Mesenchymal stem cell (in vitro differentiated cells and primary cell): ENCODE data around the gene PPM1N.
A peak's percentile ranks its signal among the peaks of the same experiment; 100 is the strongest.

ENCODE experiments used
- DNase-seq: peaks from one replicate; pipeline ENCODE4 v3.0.0-alpha.2; 2013
- H2AFZ ChIP-seq: one replicate; pipeline ENCODE4 v1.6.1; 2013; ENCODE audit warnings: low read depth, mild to moderate bottlenecking, control low read depth, inconsistent platforms, low read length, moderate library complexity
- H2AK5ac ChIP-seq: 2 replicates; pipeline ENCODE4 v1.6.1; 2013; ENCODE audit warnings: low read length, moderate library complexity, mild to moderate bottlenecking, inconsistent platforms; ENCODE audit not compliant: severe bottlenecking
- H2BK120ac ChIP-seq: one replicate; pipeline ENCODE4 v1.6.1; 2013; ENCODE audit warnings: low read depth, mild to moderate bottlenecking, inconsistent platforms, low read length, moderate library complexity
- H2BK12ac ChIP-seq, 2 experiments: one replicate each; pipeline ENCODE4 v1.6.1; 2013; ENCODE audit warnings: inconsistent platforms in 2 of 2, low read length in 2 of 2, mild to moderate bottlenecking in 2 of 2, moderate library complexity in 2 of 2, control low read depth in 1 of 2
- H2BK15ac ChIP-seq: one replicate; pipeline ENCODE4 v1.6.1; 2013; ENCODE audit warnings: mild to moderate bottlenecking, low read depth, inconsistent platforms; ENCODE audit not compliant: poor library complexity, severe bottlenecking
- H2BK5ac ChIP-seq: 2 replicates; pipeline ENCODE4 v1.6.1; 2013; ENCODE audit warnings: low read depth, mild to moderate bottlenecking, low read length, control low read depth, inconsistent platforms; ENCODE audit not compliant: poor library complexity, severe bottlenecking
- H3K14ac ChIP-seq, 2 experiments: one replicate each; pipeline ENCODE4 v1.6.1; 2013; ENCODE audit warnings: inconsistent platforms in 2 of 2, low read length in 2 of 2, control low read depth in 1 of 2, mild to moderate bottlenecking in 1 of 2, moderate library complexity in 1 of 2
- H3K18ac ChIP-seq, 2 experiments: one replicate each; pipeline ENCODE4 v1.6.1; 2013; ENCODE audit warnings: inconsistent platforms in 2 of 2, low read length in 2 of 2, control low read depth in 1 of 2, low read depth in 1 of 2, mild to moderate bottlenecking in 1 of 2
- H3K23ac ChIP-seq, 2 experiments: one replicate each; pipeline ENCODE4 v1.6.1; 2013; ENCODE audit warnings: inconsistent platforms in 2 of 2, low read length in 2 of 2, mild to moderate bottlenecking in 2 of 2, moderate library complexity in 2 of 2, control low read depth in 1 of 2
- H3K27ac ChIP-seq: 2 replicates; pipeline ENCODE4 v1.5.1; 2013; ENCODE audit warnings: mild to moderate bottlenecking, moderate library complexity, low read length, control low read depth, inconsistent platforms; ENCODE audit not compliant: poor library complexity, severe bottlenecking
- H3K27me3 ChIP-seq, 2 experiments: 2 replicates each; pipeline versions ENCODE4 v1.6.1 to v1.7.0; 2013; ENCODE audit warnings: low read length in 2 of 2, mild to moderate bottlenecking in 2 of 2, moderate library complexity in 2 of 2, control low read depth in 1 of 2, inconsistent platforms in 1 of 2; ENCODE audit not compliant: control insufficient read depth in 1 of 2, insufficient read depth in 1 of 2
- H3K36me3 ChIP-seq, 2 experiments: 2 replicates each; pipeline versions ENCODE4 v1.6.1 to v1.7.0; 2013; ENCODE audit warnings: low read length in 2 of 2, control low read depth in 1 of 2, inconsistent platforms in 1 of 2, low read depth in 1 of 2, mild to moderate bottlenecking in 1 of 2; ENCODE audit not compliant: insufficient read depth in 2 of 2, control insufficient read depth in 1 of 2
- H3K4ac ChIP-seq, 2 experiments: one replicate each; pipeline ENCODE4 v1.6.1; 2013; ENCODE audit warnings: inconsistent platforms in 2 of 2, low read length in 2 of 2, mild to moderate bottlenecking in 2 of 2, moderate library complexity in 2 of 2, control low read depth in 1 of 2, low read depth in 1 of 2
- H3K4me1 ChIP-seq: 2 replicates; pipeline ENCODE4 v1.6.1; 2013; ENCODE audit warnings: low read depth, low read length, control low read depth; ENCODE audit not compliant: control insufficient read depth, insufficient read depth
- H3K4me2 ChIP-seq: 2 replicates; pipeline ENCODE4 v1.6.1; 2013; ENCODE audit warnings: low read length, mild to moderate bottlenecking, inconsistent platforms; ENCODE audit not compliant: poor library complexity, severe bottlenecking
- H3K4me3 ChIP-seq, 2 experiments: 2 replicates each; pipeline versions ENCODE4 v1.5.1 to v1.7.0; 2013; ENCODE audit warnings: low read length in 2 of 2, mild to moderate bottlenecking in 2 of 2, control low read depth in 1 of 2, low read depth in 1 of 2; ENCODE audit not compliant: insufficient read depth in 1 of 2
- H3K79me1 ChIP-seq: replicated peaks from 2 replicates; pipeline ENCODE4 v1.6.1; 2013; ENCODE audit warnings: mild to moderate bottlenecking, control low read depth, low read length, inconsistent platforms; ENCODE audit not compliant: poor library complexity, severe bottlenecking
- H3K9ac ChIP-seq: 2 replicates; pipeline ENCODE4 v1.7.0; 2013; ENCODE audit warnings: mild to moderate bottlenecking, low read length, moderate library complexity
- H3K9me3 ChIP-seq: 2 replicates; pipeline ENCODE4 v1.7.0; 2013; ENCODE audit warnings: mild to moderate bottlenecking, low read length; ENCODE audit not compliant: control insufficient read depth
- H4K8ac ChIP-seq: one replicate; pipeline ENCODE4 v1.6.1; 2013; ENCODE audit warnings: inconsistent platforms, mild to moderate bottlenecking, low read length, moderate library complexity
- H4K91ac ChIP-seq: one replicate; pipeline ENCODE4 v1.6.1; 2013; ENCODE audit warnings: mild to moderate bottlenecking, low read length, inconsistent platforms
- WGBS: methylation state at CpG from one replicate; pipeline ENCODE4 v1.1.7; 2013; ENCODE audit warnings: mixed read lengths; 5-methylcytosine and 5-hydroxymethylcytosine counted together

Gene PPM1N

GRCh38 chr19:45506989-45507871, 9.0 kb downstream of the PPM1N start, which contains the start of gene VASP:
TSS of gene VASP (plus strand) at chr19:45507479. CDS start at chr19:45507772, 293 bp downstream.
- 0% methylated on average over 50 of the region's 65 CpGs for WGBS
- no peaks in the 10 kb centered on the region for H3K27me3 ChIP-seq
- peak within 1 kb of the TSS; percentile 93 for H2BK5ac ChIP-seq
- peak within 1 kb of the TSS in 1 of 2 experiments; percentile 90 for H3K14ac ChIP-seq
- peak within 1 kb of the TSS; percentile 85 for H3K27ac ChIP-seq
- H2BK120ac ChIP-seq, result peak within 1 kb of the TSS; percentile 93
- peak within 1 kb of the TSS; percentile 90 for H3K9ac ChIP-seq
- H2BK15ac ChIP-seq, result peak within 1 kb of the TSS; percentile 92
- H3K23ac ChIP-seq, result peak within 1 kb of the TSS in 1 of 2 experiments; percentile 56
- H3K4ac ChIP-seq, result peak within 1 kb of the TSS; percentile 69 to 92
- H3K36me3 ChIP-seq, result no peaks in the 10 kb centered on the region
- H3K4me2 ChIP-seq, result peak within 1 kb of the TSS; percentile 72
- peaks cover 2% of the 10 kb centered on the region for H3K79me1 ChIP-seq
- DNase-seq, result peak; percentile 87
- H3K18ac ChIP-seq, result peak within 1 kb of the TSS; percentile 80 to 89
- H2BK12ac ChIP-seq, result peak within 1 kb of the TSS in 1 of 2 experiments; percentile 69
- no peaks in the 10 kb centered on the region for H3K9me3 ChIP-seq
- peak within 1 kb of the TSS; percentile 87 for H4K8ac ChIP-seq
- peak within 1 kb of the TSS; percentile 46 for H2AFZ ChIP-seq
- H2AK5ac ChIP-seq, result peak within 1 kb of the TSS; percentile 1
- peak within 1 kb of the TSS; percentile 87 for H4K91ac ChIP-seq
- peaks cover 15% of the 10 kb centered on the region for H3K4me1 ChIP-seq
- H3K4me3 ChIP-seq, result peak within 1 kb of the TSS; percentile 80 to 88

- Histone ChIP-seq H3K27me3 (no peaks in the 10 kb centered on the region), H2BK15ac (no peak overlapping the region), H3K27ac (peak overlapping the region; percentile 84), H3K23ac (no peak overlapping the region), H2BK12ac (peak overlapping the region in 1 of 2 experiments; percentile 2), H3K9me3 (no peaks in the 10 kb centered on the region), H3K14ac (peak overlapping the region in 1 of 2 experiments; percentile 90), H3K4me2 (peak overlapping the region; percentile 72), H3K4ac (peak overlapping the region in 1 of 2 experiments; percentile 52), H3K4me1 (peaks cover 13% of the 10 kb centered on the region), H4K91ac (no peak overlapping the region), H2BK120ac (peak overlapping the region; percentile 93), H4K8ac (no peak overlapping the region), H2BK5ac (peak overlapping the region; percentile 75), H3K9ac (peak overlapping the region; percentile 90), H2AK5ac (no peak overlapping the region), H2AFZ (no peak overlapping the region), H3K36me3 (peaks cover 0 to 1% of the 10 kb centered on the region in 2 experiments), H3K4me3 (peak overlapping the region; percentile 80 to 88), H3K18ac (peak overlapping the region; percentile 25 to 89), H3K79me1 (peaks cover 2% of the 10 kb centered on the region)
- WGBS, result 0% methylated on average over 17 of the region's 22 CpGs
- DNase-seq, result peak; percentile 28
Observed at GRCh38 chr19:45507872-45508416, 9.7 kb downstream of the PPM1N start.

- WGBS, result 0% methylated on average over 2 of the region's 26 CpGs
- peaks cover 2% of the 10 kb centered on the region for H3K79me1 ChIP-seq
- H3K27me3 ChIP-seq, result no peaks in the 10 kb centered on the region
- peak overlapping the region; percentile 80 to 88 for H3K4me3 ChIP-seq
- H2BK12ac ChIP-seq, result peak overlapping the region in 1 of 2 experiments; percentile 2
- DNase-seq, result peak; percentile 46
- H2BK15ac ChIP-seq, result peak overlapping the region; percentile 71
- H3K9me3 ChIP-seq, result no peaks in the 10 kb centered on the region
- peak overlapping the region; percentile 37 for H2AK5ac ChIP-seq
- H2BK120ac ChIP-seq, result peak overlapping the region; percentile 65
- peak overlapping the region; percentile 23 for H4K91ac ChIP-seq
- peak overlapping the region; percentile 25 to 86 for H3K18ac ChIP-seq
- peak overlapping the region; percentile 72 for H3K4me2 ChIP-seq
- H3K9ac ChIP-seq, result peak overlapping the region; percentile 90
- peaks cover 13% of the 10 kb centered on the region for H3K4me1 ChIP-seq
- peaks cover 0 to 4% of the 10 kb centered on the region in 2 experiments for H3K36me3 ChIP-seq
- H3K27ac ChIP-seq, result peak overlapping the region; percentile 84
- H3K14ac ChIP-seq, result peak overlapping the region in 1 of 2 experiments; percentile 66
- peak overlapping the region; percentile 41 to 52 for H3K4ac ChIP-seq
- no peak overlapping the region for H4K8ac ChIP-seq
- peak overlapping the region; percentile 3 for H2BK5ac ChIP-seq
- no peak overlapping the region for H2AFZ ChIP-seq
- H3K23ac ChIP-seq, result no peak overlapping the region
Observed at GRCh38 chr19:45508417-45508860, 10.2 kb downstream of the PPM1N start.
